Ectodermal cell (in vitro differentiated cells): ENCODE data around the gene ZGPAT.
"Not testable (repeated sequence)": the region's sequence is repeated elsewhere in the genome, so short reads cannot be mapped to it uniquely, and the experiment has no call there.

Experiments used
- H3K27ac ChIP-seq: 2 replicates; pipeline ENCODE4 v1.7.0; 2013; ENCODE audit warnings: mild to moderate bottlenecking, low read depth, low read length; ENCODE audit not compliant: insufficient read depth, poor library complexity, severe bottlenecking
- H3K27me3 ChIP-seq: 2 replicates; pipeline ENCODE4 v1.7.0; 2013; ENCODE audit warnings: mild to moderate bottlenecking, low read length; ENCODE audit not compliant: insufficient read depth, control insufficient read depth, poor library complexity, severe bottlenecking
- H3K36me3 ChIP-seq: one replicate; pipeline ENCODE4 v1.7.0; 2013; ENCODE audit warnings: low read length; ENCODE audit not compliant: control insufficient read depth, insufficient read depth
- H3K4me1 ChIP-seq: one replicate; pipeline ENCODE4 v1.7.0; 2013; ENCODE audit warnings: low read length; ENCODE audit not compliant: control insufficient read depth, insufficient read depth
- H3K4me3 ChIP-seq: 2 replicates; pipeline ENCODE4 v1.7.0; 2013; ENCODE audit warnings: low read depth, low read length, control low read depth; ENCODE audit not compliant: insufficient read depth
- H3K9me3 ChIP-seq: 2 replicates; pipeline ENCODE4 v1.7.0; 2013; ENCODE audit warnings: mild to moderate bottlenecking, low read length, moderate library complexity; ENCODE audit not compliant: control insufficient read depth
- WGBS, 2 experiments: methylation state at CpG; one replicate each; pipeline ENCODE4 v1.1.7; 2013; ENCODE audit warnings: missing lambda C conversion rate in 2 of 2; 5-methylcytosine and 5-hydroxymethylcytosine counted together

ZGPAT gene

GRCh38 chr20:63664143-63664851 lies 43.5 kb upstream of the ZGPAT start:
- no peak overlapping the region for H3K4me3 ChIP-seq
- H3K36me3 ChIP-seq: no peaks in the 10 kb centered on the region
- no peak overlapping the region for H3K27ac ChIP-seq
- 93 to 94% methylated on average over 22 of the region's 22 CpGs for WGBS, 2 experiments
- H3K27me3 ChIP-seq: no peaks in the 10 kb centered on the region
- H3K9me3 ChIP-seq: no peaks in the 10 kb centered on the region
- H3K4me1 ChIP-seq: peaks cover 3% of the 10 kb centered on the region

GRCh38 chr20:63664861-63665594 lies 42.8 kb upstream of the ZGPAT start:
- H3K9me3 ChIP-seq: no peaks in the 10 kb centered on the region
- no peaks in the 10 kb centered on the region for H3K36me3 ChIP-seq
- H3K4me1 ChIP-seq: peaks cover 3% of the 10 kb centered on the region
- no peak overlapping the region for H3K27ac ChIP-seq
- H3K4me3 ChIP-seq: no peak overlapping the region
- 61 to 63% methylated on average over 18 of the region's 18 CpGs for WGBS, 2 experiments
- no peaks in the 10 kb centered on the region for H3K27me3 ChIP-seq

GRCh38 chr20:63665708-63666107 lies 42.1 kb upstream of the ZGPAT start:
- 96 to 97% methylated on average over 14 of the region's 14 CpGs for WGBS, 2 experiments
- H3K4me3 ChIP-seq: no peak overlapping the region
- no peaks in the 10 kb centered on the region for H3K9me3 ChIP-seq
- no peaks in the 10 kb centered on the region for H3K27me3 ChIP-seq
- no peak overlapping the region for H3K27ac ChIP-seq
- no peaks in the 10 kb centered on the region for H3K36me3 ChIP-seq
- peaks cover 3% of the 10 kb centered on the region for H3K4me1 ChIP-seq

GRCh38 chr20:63667858-63668257 lies 40.0 kb upstream of the ZGPAT start:
- Histone ChIP-seq H3K27ac (no peak overlapping the region), H3K9me3 (no peaks in the 10 kb centered on the region), H3K4me1 (peaks cover 3% of the 10 kb centered on the region), H3K36me3 (no peaks in the 10 kb centered on the region), H3K4me3 (no peak overlapping the region), H3K27me3 (no peaks in the 10 kb centered on the region)
- WGBS, 2 experiments: 92 to 95% methylated on average over 16 of the region's 16 CpGs

- no peaks in the 10 kb centered on the region for H3K9me3 ChIP-seq
- peaks cover 3% of the 10 kb centered on the region for H3K4me1 ChIP-seq
- no peaks in the 10 kb centered on the region for H3K27me3 ChIP-seq
- no peak overlapping the region for H3K4me3 ChIP-seq
- WGBS, 2 experiments: 94 to 96% methylated on average over 11 of the region's 11 CpGs
- no peak overlapping the region for H3K27ac ChIP-seq
- no peaks in the 10 kb centered on the region for H3K36me3 ChIP-seq
Observed at GRCh38 chr20:63668351-63668750, 39.5 kb upstream of the ZGPAT start.

GRCh38 chr20:63671695-63672094 lies 36.1 kb upstream of the ZGPAT start:
- H3K27ac ChIP-seq, H3K9me3 ChIP-seq, H3K4me1 ChIP-seq, H3K36me3 ChIP-seq, H3K27me3 ChIP-seq, H3K4me3 ChIP-seq: not testable (repeated sequence)
- 94 to 96% methylated on average over 12 of the region's 12 CpGs for WGBS, 2 experiments

- 93 to 96% methylated on average over 10 of the region's 10 CpGs for WGBS, 2 experiments
- no peaks in the 10 kb centered on the region for H3K9me3 ChIP-seq
- H3K4me3 ChIP-seq: no peak overlapping the region
- H3K27ac ChIP-seq: no peak overlapping the region
- no peaks in the 10 kb centered on the region for H3K36me3 ChIP-seq
- no peaks in the 10 kb centered on the region for H3K4me1 ChIP-seq
- no peaks in the 10 kb centered on the region for H3K27me3 ChIP-seq
Observed at GRCh38 chr20:63672666-63673065, 35.2 kb upstream of the ZGPAT start.

GRCh38 chr20:63673951-63674350 lies 33.9 kb upstream of the ZGPAT start:
- 95 to 96% methylated on average over 14 of the region's 14 CpGs for WGBS, 2 experiments
- Histone ChIP-seq H3K27me3 (no peaks in the 10 kb centered on the region), H3K4me1 (no peaks in the 10 kb centered on the region), H3K4me3 (no peak overlapping the region), H3K36me3 (no peaks in the 10 kb centered on the region), H3K27ac (no peak overlapping the region), H3K9me3 (no peaks in the 10 kb centered on the region)

GRCh38 chr20:63675681-63676368 lies 32.0 kb upstream of the ZGPAT start:
- Histone ChIP-seq H3K4me1 (no peaks in the 10 kb centered on the region), H3K4me3 (no peak overlapping the region), H3K27me3 (no peaks in the 10 kb centered on the region), H3K9me3 (no peaks in the 10 kb centered on the region), H3K27ac (no peak overlapping the region), H3K36me3 (no peaks in the 10 kb centered on the region)
- 95% methylated on average over 20 of the region's 20 CpGs for WGBS, 2 experiments

- no peaks in the 10 kb centered on the region for H3K27me3 ChIP-seq
- 91 to 92% methylated on average over 13 of the region's 13 CpGs for WGBS, 2 experiments
- no peak overlapping the region for H3K27ac ChIP-seq
- H3K4me3 ChIP-seq: no peak overlapping the region
- no peaks in the 10 kb centered on the region for H3K4me1 ChIP-seq
- H3K36me3 ChIP-seq: no peaks in the 10 kb centered on the region
- no peaks in the 10 kb centered on the region for H3K9me3 ChIP-seq
Observed at GRCh38 chr20:63678071-63678470, 29.8 kb upstream of the ZGPAT start.
